Measurements from ENCODE around the gene LMF1. TPM values are rescaled to one million over a fixed set of nuclear protein-coding genes. Genes with fewer than 3 reads are reported as not detected.

Gene LMF1
- polyA plus RNA-seq, 3 donors, result 5.9 to 14.7 (median 10.6) TPM

GRCh38 chr16:977896-978295 lies 7.1 kb upstream of the LMF1 start:
- Histone ChIP-seq H3K4me1 (ENCODE audit: control insufficient read depth in 1 of 2, insufficient read depth in 2 of 2, low read length in 2 of 2) (no peaks in the 10 kb centered on the region), H3K4me2 (replicated peaks; ENCODE audit: extremely low read depth, low read length, poor library complexity, severe bottlenecking) (no peak overlapping the region), H3K36me3 (replicated peaks in 1 of 2; ENCODE audit: control insufficient read depth in 1 of 2, insufficient read depth in 2 of 2, low read length in 2 of 2) (no peaks in the 10 kb centered on the region), H3K27me3 (ENCODE audit: control insufficient read depth in 2 of 2, insufficient read depth in 2 of 2, low read length in 2 of 2) (peaks cover 17 to 35% of the 10 kb centered on the region in 2 donors), H4K20me1 (ENCODE audit: insufficient read depth, low read length) (no peaks in the 10 kb centered on the region), H3K79me2 (ENCODE audit: insufficient read depth, low read length) (no peaks in the 10 kb centered on the region), H3K9ac (ENCODE audit: insufficient read depth, low read length, poor library complexity, severe bottlenecking) (no peak overlapping the region), H2AFZ (ENCODE audit: insufficient read depth, low read depth, low read length, poor library complexity, severe bottlenecking) (no peak overlapping the region), H3K9me3 (replicated peaks in 1 of 2; ENCODE audit: control insufficient read depth in 1 of 2, insufficient read depth in 1 of 2, low read length in 2 of 2) (no peaks in the 10 kb centered on the region), H3K27ac (ENCODE audit: low read depth in 1 of 2, low read length in 2 of 2) (no peak overlapping the region), H3K4me3 (replicated peaks in 1 of 3; ENCODE audit: low read depth in 2 of 3, low read length in 3 of 3) (no peak overlapping the region)
- H3K36me3 Mint-ChIP-seq, result no peaks in the 10 kb centered on the region
- no peak overlapping the region for H3K27ac Mint-ChIP-seq
- peaks cover 35 to 62% (median 47%) of the 10 kb centered on the region in 3 donors for H3K27me3 Mint-ChIP-seq (ENCODE audit: low read depth in 3 of 3)
- TF ChIP-seq, protein P1, sequence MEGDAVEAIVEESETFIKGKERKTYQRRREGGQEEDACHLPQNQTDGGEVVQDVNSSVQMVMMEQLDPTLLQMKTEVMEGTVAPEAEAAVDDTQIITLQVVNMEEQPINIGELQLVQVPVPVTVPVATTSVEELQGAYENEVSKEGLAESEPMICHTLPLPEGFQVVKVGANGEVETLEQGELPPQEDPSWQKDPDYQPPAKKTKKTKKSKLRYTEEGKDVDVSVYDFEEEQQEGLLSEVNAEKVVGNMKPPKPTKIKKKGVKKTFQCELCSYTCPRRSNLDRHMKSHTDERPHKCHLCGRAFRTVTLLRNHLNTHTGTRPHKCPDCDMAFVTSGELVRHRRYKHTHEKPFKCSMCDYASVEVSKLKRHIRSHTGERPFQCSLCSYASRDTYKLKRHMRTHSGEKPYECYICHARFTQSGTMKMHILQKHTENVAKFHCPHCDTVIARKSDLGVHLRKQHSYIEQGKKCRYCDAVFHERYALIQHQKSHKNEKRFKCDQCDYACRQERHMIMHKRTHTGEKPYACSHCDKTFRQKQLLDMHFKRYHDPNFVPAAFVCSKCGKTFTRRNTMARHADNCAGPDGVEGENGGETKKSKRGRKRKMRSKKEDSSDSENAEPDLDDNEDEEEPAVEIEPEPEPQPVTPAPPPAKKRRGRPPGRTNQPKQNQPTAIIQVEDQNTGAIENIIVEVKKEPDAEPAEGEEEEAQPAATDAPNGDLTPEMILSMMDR (IDR thresholded peaks at IDR 0.05), result no peak
- intact Hi-C loops (cut with micrococcal nuclease), result no loop called here
- peaks cover 2% of the 10 kb centered on the region for H3K4me1 Mint-ChIP-seq
- peaks cover 0 to 8% (median 2%) of the 10 kb centered on the region in 7 donors for H3K9me3 Mint-ChIP-seq
- 70% methylated on average over 5 of the region's 8 CpGs for WGBS (ENCODE audit: insufficient coverage)
- DNase-seq, result no peak
- H3K4me3 Mint-ChIP-seq, result peak overlapping the region in 1 of 2 donors; percentile 54

DNA sequence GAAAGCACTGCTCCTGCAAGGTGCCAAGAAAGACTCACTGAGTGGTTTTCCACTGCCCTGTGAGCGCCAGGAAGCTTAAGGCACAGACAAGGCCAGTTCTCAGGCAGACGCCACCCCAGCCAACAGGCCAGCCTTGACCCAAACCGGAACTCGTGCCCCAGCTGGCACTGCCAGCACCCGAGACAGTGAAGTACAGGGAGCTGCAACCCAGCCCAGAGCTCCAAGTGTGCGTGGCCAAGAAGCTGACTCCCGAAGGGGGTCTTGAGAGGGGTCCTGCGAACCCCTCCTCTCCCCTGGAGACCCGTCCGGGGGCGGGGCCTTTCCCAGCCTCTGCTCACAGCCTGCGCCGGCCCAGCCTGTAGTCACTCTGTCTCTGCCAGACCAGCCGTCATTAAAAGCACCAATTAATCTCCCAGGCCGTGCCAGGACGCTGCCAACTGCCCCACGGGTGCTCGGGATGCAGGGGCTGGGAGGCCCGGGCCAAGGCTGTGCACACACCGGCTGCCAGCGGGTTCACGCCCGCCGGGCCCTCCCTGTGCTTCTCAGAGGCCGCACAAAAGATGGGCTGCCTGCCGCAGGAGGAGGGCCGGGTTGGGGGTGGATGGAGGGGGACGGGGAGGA lies 6.4 kb upstream of the LMF1 start:
- H3K4me2 ChIP-seq (replicated peaks; ENCODE audit: extremely low read depth, low read length, poor library complexity, severe bottlenecking), result no peak overlapping the region
- H3K4me3 ChIP-seq (replicated peaks in 1 of 3; ENCODE audit: low read depth in 2 of 3, low read length in 3 of 3), result no peak overlapping the region
- no peaks in the 10 kb centered on the region for H3K36me3 ChIP-seq (replicated peaks in 1 of 2; ENCODE audit: control insufficient read depth in 1 of 2, insufficient read depth in 2 of 2, low read length in 2 of 2)
- no peak overlapping the region for H3K27ac Mint-ChIP-seq
- H3K79me2 ChIP-seq (ENCODE audit: insufficient read depth, low read length), result no peaks in the 10 kb centered on the region
- peaks cover 0 to 4% (median 2%) of the 10 kb centered on the region in 7 donors for H3K9me3 Mint-ChIP-seq
- peaks cover 12 to 35% of the 10 kb centered on the region in 2 donors for H3K27me3 ChIP-seq (ENCODE audit: control insufficient read depth in 2 of 2, insufficient read depth in 2 of 2, low read length in 2 of 2)
- intact Hi-C loops (cut with micrococcal nuclease), result no loop called here
- 72% methylated on average over 24 of the region's 28 CpGs for WGBS (ENCODE audit: insufficient coverage)
- H3K4me1 Mint-ChIP-seq, result peaks cover 2% of the 10 kb centered on the region
- no peaks in the 10 kb centered on the region for H4K20me1 ChIP-seq (ENCODE audit: insufficient read depth, low read length)
- no peak overlapping the region for H3K9ac ChIP-seq (ENCODE audit: insufficient read depth, low read length, poor library complexity, severe bottlenecking)
- H2AFZ ChIP-seq (ENCODE audit: insufficient read depth, low read depth, low read length, poor library complexity, severe bottlenecking), result no peak overlapping the region
- H3K9me3 ChIP-seq (replicated peaks in 1 of 2; ENCODE audit: control insufficient read depth in 1 of 2, insufficient read depth in 1 of 2, low read length in 2 of 2), result no peaks in the 10 kb centered on the region
- H3K4me1 ChIP-seq (ENCODE audit: control insufficient read depth in 1 of 2, insufficient read depth in 2 of 2, low read length in 2 of 2), result no peaks in the 10 kb centered on the region
- no peak overlapping the region for H3K4me3 Mint-ChIP-seq
- peaks cover 31 to 62% (median 42%) of the 10 kb centered on the region in 3 donors for H3K27me3 Mint-ChIP-seq (ENCODE audit: low read depth in 3 of 3)
- H3K27ac ChIP-seq (ENCODE audit: low read depth in 1 of 2, low read length in 2 of 2), result no peak overlapping the region
- DNase-seq, result no peak
- no peaks in the 10 kb centered on the region for H3K36me3 Mint-ChIP-seq
- TF ChIP-seq, protein P1 (IDR thresholded peaks at IDR 0.05), result no peak

Measured in CD14-positive monocyte (primary cell).